GM18499 (cell line): ENCODE results near the gene CHRNA9.
"Not testable (repeated sequence)": the region's sequence is repeated elsewhere in the genome, so short reads cannot be mapped to it uniquely, and the experiment has no call there.

Experiments used
- ATAC-seq: cut with Tn5 transposase; IDR thresholded peaks from one replicate; pipeline ENCODE4 v1.9.1; 2021; ENCODE audit warnings: moderate number of reproducible peaks; ENCODE audit not compliant: insufficient read depth, unreplicated experiment

CHRNA9 gene

DNA sequence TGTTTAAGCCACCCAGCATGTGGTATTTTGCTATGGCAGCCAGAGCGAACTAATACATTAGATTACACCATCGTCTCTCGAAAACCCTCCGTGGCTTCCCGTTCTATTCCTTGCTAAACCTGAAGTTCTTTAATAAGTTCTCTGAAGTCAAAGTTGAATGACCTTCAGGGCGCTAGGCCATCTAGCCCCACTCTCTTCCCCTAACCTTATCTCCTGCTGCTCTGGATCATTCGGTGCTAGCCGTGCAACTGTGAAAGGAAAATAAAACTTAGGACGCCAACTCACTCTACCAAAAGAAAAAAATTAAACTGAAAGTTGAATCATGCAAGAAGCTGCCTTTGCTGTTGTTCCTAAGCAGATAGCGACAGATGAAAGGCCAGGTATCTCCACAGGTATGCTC is 40.0 kb downstream of the CHRNA9 start:
- ATAC-seq = no peak

- ATAC-seq = no peak
Observed at GRCh38 chr4:40375620-40376019, 40.5 kb downstream of the CHRNA9 start.

GRCh38 chr4:40377512-40378365 is 42.6 kb downstream of the CHRNA9 start:
- ATAC-seq = no peak

DNA sequence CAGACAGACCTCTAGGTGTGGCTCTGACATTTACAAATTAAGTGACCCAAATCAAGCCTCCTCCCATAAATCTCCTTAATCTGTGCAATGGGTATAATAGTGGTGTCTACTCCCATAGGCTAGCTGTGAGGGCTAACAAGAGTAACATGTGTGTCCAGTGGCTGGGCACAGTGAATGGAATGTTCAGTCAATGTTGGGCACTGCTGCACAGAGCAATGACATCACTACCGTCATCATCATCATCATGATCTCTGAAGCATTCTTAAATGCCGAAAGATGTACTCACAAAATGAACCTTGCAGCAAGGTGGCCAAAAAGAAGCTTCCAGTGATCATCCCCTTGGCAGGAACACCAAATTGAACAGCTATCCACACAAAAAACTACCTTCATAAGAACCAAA is 43.5 kb downstream of the CHRNA9 start:
- no peak for ATAC-seq

DNA sequence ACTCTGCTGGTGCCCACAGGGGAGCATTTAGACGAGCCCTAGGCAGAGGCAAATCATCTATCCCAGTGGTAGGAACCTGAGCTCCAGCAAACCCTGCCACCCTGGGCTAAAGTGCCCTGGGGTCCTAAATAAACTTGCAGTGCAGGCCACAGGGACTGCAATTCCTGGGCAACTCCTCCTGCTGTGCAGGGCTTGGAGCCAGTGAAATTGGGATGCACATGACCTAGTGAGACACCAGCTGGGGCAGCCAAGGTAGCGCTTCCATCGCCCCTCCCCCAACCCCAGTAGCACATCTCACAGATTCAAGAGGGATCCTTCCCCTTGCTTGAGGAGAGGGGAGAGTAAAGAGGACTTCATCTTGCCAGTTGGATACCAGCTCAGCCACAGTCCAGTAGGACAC is 44.1 kb downstream of the CHRNA9 start:
- ATAC-seq = no peak

- no peak for ATAC-seq
Observed at GRCh38 chr4:40380647-40381046, 45.5 kb downstream of the CHRNA9 start.

GRCh38 chr4:40388239-40388638 is 53.1 kb downstream of the CHRNA9 start:
- ATAC-seq = no peak

GRCh38 chr4:40389986-40390385 is 54.9 kb downstream of the CHRNA9 start:
- ATAC-seq = no peak

DNA sequence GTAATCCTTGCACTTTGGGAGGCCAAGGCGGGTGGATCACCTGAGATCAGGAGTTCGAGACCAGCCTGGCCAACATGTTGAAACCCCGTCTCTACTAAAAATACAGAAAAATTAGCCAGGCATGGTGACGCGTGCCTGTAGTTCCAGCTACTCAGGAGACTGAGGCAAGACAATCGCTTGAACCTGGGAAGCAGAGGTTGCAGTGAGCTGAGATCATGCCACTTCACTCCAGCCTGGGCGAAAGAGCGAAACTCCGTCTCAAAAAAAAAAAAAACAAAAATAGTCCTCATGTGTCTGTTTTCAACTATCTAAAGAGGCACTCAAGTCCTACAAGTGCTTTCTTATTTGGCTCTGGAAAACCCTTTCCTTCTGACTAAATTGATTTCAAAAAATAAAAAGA is 57.1 kb downstream of the CHRNA9 start:
- ATAC-seq = not testable (repeated sequence)

GRCh38 chr4:40394236-40394635 is 59.1 kb downstream of the CHRNA9 start:
- no peak for ATAC-seq

DNA sequence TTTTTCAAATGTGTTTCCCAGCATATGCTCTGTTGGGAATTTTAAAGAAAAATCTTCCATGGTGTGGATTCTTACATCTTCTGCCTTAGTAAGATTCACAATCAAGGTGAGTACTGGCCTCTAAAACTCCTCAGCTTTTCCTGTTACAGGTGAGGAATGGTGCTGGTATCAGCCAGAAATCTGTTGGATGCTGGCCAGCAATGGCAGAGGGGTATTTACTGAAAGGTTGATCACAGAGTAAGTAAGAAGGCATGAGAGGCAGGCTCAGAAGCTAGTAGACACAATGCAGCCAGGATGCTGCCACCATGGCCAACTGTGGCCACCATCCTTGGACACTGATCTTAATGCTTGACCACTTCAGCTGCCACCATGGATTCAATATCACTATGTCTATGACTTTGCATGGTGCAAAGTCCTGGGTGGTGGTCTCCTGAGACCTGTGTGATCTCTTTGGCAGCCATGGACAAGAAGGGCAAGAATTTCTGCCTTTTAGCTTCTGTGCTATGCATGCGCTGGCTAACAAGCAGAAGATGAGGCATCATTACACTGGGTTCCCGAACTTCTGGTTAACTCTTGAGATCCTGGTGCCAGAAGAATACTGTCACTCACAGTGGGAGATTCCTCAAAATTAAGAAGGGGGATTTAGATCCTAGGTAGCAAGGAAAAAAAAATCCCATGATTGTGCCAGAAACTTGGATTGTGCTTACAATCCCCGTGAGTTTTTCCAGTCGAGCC is 60.2 kb downstream of the CHRNA9 start:
- no peak for ATAC-seq

DNA sequence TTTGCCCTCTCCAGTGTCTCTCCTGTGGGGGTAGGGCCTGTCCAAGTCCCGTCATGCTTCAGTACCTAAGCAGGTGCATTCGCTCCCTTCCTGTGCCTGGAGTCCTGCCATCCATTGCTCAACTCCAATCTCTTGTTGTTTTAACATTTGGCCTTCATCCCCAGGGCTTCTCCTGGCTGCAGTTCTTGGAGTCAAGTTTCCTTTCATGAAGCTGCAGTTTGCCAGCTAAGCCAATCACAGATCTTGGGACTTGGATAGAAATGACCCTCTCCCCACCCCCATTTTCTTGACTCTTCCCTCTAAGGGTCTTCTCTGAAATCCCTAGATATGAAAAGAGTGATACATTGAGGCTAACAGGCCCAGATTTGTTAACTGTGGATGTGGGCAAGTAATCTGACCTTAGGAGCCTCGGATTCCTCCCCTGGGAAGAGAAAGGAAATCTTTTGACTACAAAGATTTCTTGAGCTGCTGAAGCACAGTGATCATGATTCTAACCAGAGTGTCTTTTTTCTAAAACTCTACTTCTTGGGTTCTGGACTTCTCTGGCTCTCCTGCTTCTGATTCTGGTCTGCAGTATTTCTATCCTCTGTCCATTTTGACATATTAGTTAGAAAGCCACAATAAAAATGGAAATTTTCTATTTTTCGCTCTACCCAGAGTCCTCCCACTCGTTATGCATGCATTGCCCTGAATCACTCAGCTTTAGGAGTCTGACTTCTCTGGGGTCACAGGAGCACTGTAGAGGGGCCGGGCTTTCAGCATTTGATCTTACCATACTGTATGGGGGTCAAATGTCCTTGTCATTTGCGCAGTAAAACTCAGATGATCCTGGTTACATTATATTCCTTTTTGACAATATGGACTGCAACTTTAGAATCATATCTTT is 61.0 kb downstream of the CHRNA9 start:
- ATAC-seq = no peak

- no peak for ATAC-seq
Observed at GRCh38 chr4:40399578-40399977, 64.4 kb downstream of the CHRNA9 start.

DNA sequence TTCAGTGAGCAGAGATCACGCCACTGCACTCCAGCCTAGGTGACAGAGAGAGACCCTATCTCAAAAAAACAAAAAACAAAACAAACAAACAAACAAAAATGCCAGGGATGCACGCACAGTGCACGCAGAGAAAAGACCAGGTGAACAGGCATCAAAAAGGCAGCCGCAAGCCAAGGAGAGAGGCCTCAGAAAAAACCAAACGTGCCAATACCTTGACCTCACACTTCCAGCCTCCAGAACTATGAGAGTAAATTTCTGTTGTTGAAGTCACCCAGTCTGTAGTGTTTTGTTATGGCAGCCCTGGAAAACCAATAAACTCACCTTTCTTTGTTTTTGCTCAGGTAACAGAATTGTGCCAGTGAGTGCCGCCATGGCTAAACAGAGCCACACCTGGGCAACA is 66.0 kb downstream of the CHRNA9 start:
- ATAC-seq = no peak

- ATAC-seq = no peak
Observed at GRCh38 chr4:40401631-40402030, 66.5 kb downstream of the CHRNA9 start.

DNA sequence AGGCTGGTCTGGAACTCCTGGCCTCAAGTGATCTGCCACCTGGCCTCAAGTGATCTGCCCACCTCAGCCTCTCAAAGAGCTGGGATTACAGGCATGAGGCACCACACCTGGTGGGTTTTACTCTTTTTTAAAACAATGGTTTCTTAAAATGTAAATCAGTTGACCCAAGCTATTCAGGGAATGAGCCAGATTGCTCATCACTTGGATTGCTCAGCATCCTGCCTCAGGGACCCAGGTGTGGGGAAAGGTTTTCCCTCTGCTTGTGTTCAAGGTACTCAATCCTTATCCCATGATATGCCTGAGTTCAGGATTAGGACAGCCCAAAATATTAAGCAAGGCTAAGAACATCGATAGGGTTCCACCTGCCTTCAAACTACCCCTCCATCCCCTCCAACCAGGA is 67.4 kb downstream of the CHRNA9 start:
- no peak for ATAC-seq

GRCh38 chr4:40403081-40403480 is 67.9 kb downstream of the CHRNA9 start:
- no peak for ATAC-seq
